Naive thymus-derived CD4-positive, alpha-beta T cell (primary cell): ENCODE data around the gene AGAP1. TPM values are rescaled to one million over a fixed set of nuclear protein-coding genes. Genes with fewer than 3 reads are reported as not detected.
A peak's percentile ranks its signal among the peaks of the same experiment; 100 is the strongest.

Source experiments
- ATAC-seq: fragments of 150-1000 bp; cut with Tn5 transposase; 2 replicates; pipeline ENCODE4 v1.10.0; 2021; ENCODE audit warnings: mild to moderate bottlenecking, moderate library complexity
- CTCF ChIA-PET: fragments of 350-600 bp; sonication (Branson Sonifier 250); formaldehyde crosslinking; loops from one replicate; lab custom pipeline; 2021; ENCODE audit warnings: antibody characterized with exemption; lab: Charles Lee
- POLR2A ChIA-PET: fragments of 350-600 bp; sonication (Branson Sonifier 250); formaldehyde crosslinking; loops from one replicate; lab custom pipeline; 2021; ENCODE audit warnings: antibody characterized with exemption, inconsistent platforms; lab: Charles Lee
- DNase-seq, 9 donors: peaks; one replicate each; pipeline versions ENCODE4 v3.0.0 to v3.0.0-alpha.2; 2020 to 2022; ENCODE audit warnings: mixed read lengths in 1 of 9
- H3K27ac ChIP-seq: one replicate; pipeline ENCODE4 v1.7.0; 2013; ENCODE audit warnings: mild to moderate bottlenecking, low read depth, low read length, moderate library complexity
- H3K27me3 ChIP-seq, 2 donors: one replicate each; pipeline ENCODE4 v1.7.0; 2013; ENCODE audit warnings: low read length in 2 of 2, mild to moderate bottlenecking in 2 of 2, moderate library complexity in 2 of 2; ENCODE audit not compliant: control insufficient read depth in 2 of 2, insufficient read depth in 2 of 2
- H3K36me3 ChIP-seq, 3 experiments: 1 replicate in 2 of 3; 2 replicates in 1 of 3; pipeline ENCODE4 v1.7.0; 2013; ENCODE audit warnings: low read length in 3 of 3, mild to moderate bottlenecking in 3 of 3, moderate library complexity in 1 of 3; ENCODE audit not compliant: insufficient read depth in 3 of 3, control insufficient read depth in 2 of 3
- H3K4me1 ChIP-seq, 2 donors: one replicate each; pipeline ENCODE4 v1.7.0; 2013; ENCODE audit warnings: low read length in 2 of 2, mild to moderate bottlenecking in 2 of 2, moderate library complexity in 1 of 2; ENCODE audit not compliant: control insufficient read depth in 2 of 2, insufficient read depth in 2 of 2
- H3K4me3 ChIP-seq: 2 replicates; pipeline ENCODE4 v1.7.0; 2013; ENCODE audit warnings: mild to moderate bottlenecking, low read length
- H3K9me3 ChIP-seq, 3 experiments: 1 replicate in 2 of 3; 2 replicates in 1 of 3; pipeline ENCODE4 v1.7.0; 2013; ENCODE audit warnings: low read length in 3 of 3; ENCODE audit not compliant: control insufficient read depth in 2 of 3
- H3K27ac Mint-ChIP-seq, 9 donors: one replicate each; pipeline ENCODE4 v1.8.0; 2020 to 2022; ENCODE audit warnings: mixed read lengths in 9 of 9, mild to moderate bottlenecking in 8 of 9, moderate library complexity in 5 of 9, inconsistent platforms in 2 of 9
- H3K27me3 Mint-ChIP-seq, 5 donors: one replicate each; pipeline ENCODE4 v1.8.0; 2021 to 2022; ENCODE audit warnings: mixed read lengths in 5 of 5, mild to moderate bottlenecking in 1 of 5
- H3K36me3 Mint-ChIP-seq, 5 donors: one replicate each; pipeline ENCODE4 v1.8.0; 2020 to 2022; ENCODE audit warnings: mixed read lengths in 5 of 5, mild to moderate bottlenecking in 3 of 5, inconsistent platforms in 1 of 5
- H3K4me1 Mint-ChIP-seq, 7 donors: one replicate each; pipeline ENCODE4 v1.8.0; 2020 to 2022; ENCODE audit warnings: mixed read lengths in 7 of 7, mild to moderate bottlenecking in 3 of 7, inconsistent platforms in 1 of 7
- H3K4me3 Mint-ChIP-seq, 10 donors: one replicate each; pipeline ENCODE4 v1.8.0; 2020 to 2022; ENCODE audit warnings: mild to moderate bottlenecking in 10 of 10, mixed read lengths in 10 of 10, moderate library complexity in 6 of 10, inconsistent platforms in 2 of 10
- H3K9me3 Mint-ChIP-seq, 11 donors: one replicate each; pipeline ENCODE4 v1.8.0; 2020 to 2022; ENCODE audit warnings: mixed read lengths in 11 of 11, mild to moderate bottlenecking in 4 of 11, inconsistent platforms in 1 of 11, moderate library complexity in 1 of 11
- intact Hi-C, 2 donors: fragments of 100-400 bp; cut with micrococcal nuclease; formaldehyde crosslinking; loops; one replicate each; pipeline ENCODE4 v1.15.1; 2023
- polyA plus RNA-seq, 2 donors: library from polyadenylated mRNA; unstranded; fragments of 300-500 nt; fragmentation: Illumina TruSeq; gene quantifications; one replicate each; pipeline ENCODE4 v1.2.3, GENCODE V29; 2021
- total RNA-seq, 6 experiments: library from RNA in 5 of 6; stranded (reverse) in 5 of 6; gene quantifications; 1 replicate in 5 of 6; 2 replicates in 1 of 6; pipeline ENCODE4 v1.2.3 and lab custom pipeline; 2021 to 2026

The AGAP1 gene
- total and polyA plus RNA-seq, 7 experiments from 2014 or later = 0.35 to 9.6 (median 0.85) TPM; not detected in 2

GRCh38 chr2:236175548-236176150 is 681.8 kb downstream of the AGAP1 start:
- H3K4me1 ChIP-seq = no peaks in the 10 kb centered on the region
- CTCF ChIA-PET = no interaction called here
- Mint-ChIP-seq H3K4me3 (no peak overlapping the region), H3K36me3 (peaks cover 0 to 7% (median 0%) of the 10 kb centered on the region in 5 donors), H3K27ac (no peak overlapping the region), H3K27me3 (peaks cover 55 to 81% (median 69%) of the 10 kb centered on the region in 5 donors), H3K9me3 (peaks cover 0 to 9% (median 0%) of the 10 kb centered on the region in 11 donors), H3K4me1 (peaks cover 3 to 25% (median 18%) of the 10 kb centered on the region in 7 donors)
- POLR2A ChIA-PET = no interaction called here
- no peak overlapping the region for H3K4me3 ChIP-seq
- intact Hi-C loops = no loop called here
- no peaks in the 10 kb centered on the region for H3K36me3 ChIP-seq
- no peaks in the 10 kb centered on the region for H3K9me3 ChIP-seq
- DNase-seq (no peak), ATAC-seq (no peak)
- H3K27me3 ChIP-seq = peaks cover 6 to 19% of the 10 kb centered on the region in 2 donors
- H3K27ac ChIP-seq = no peak overlapping the region

DNA sequence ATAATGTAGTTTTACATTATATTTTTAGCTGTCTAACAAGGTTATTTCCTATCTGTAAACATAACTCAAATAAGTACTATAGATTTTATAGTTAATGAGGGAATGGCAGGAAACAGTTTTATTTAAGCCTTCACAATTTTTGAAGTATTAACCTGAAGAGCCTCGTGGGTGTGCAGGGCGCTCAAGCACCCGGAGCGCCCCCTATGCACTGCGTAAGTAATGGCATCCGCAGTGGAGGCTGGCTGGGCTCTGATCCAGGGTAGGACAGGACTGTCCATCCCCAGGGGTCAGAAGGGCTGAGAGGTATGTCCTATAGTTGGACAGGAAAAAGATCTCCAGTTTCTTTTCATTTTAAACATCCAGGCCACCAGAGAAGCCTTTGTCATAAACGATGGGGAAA is 682.6 kb downstream of the AGAP1 start:
- Histone ChIP-seq H3K27me3 (peaks cover 6 to 23% of the 10 kb centered on the region in 2 donors), H3K36me3 (no peaks in the 10 kb centered on the region), H3K4me3 (no peak overlapping the region), H3K27ac (no peak overlapping the region), H3K9me3 (no peaks in the 10 kb centered on the region), H3K4me1 (no peaks in the 10 kb centered on the region)
- ATAC-seq = no peak
- ChIA-PET CTCF (no interaction called here), POLR2A (no interaction called here)
- no peak overlapping the region for H3K27ac Mint-ChIP-seq
- intact Hi-C loops = no loop called here
- DNase-seq = no peak
- peaks cover 5 to 22% (median 18%) of the 10 kb centered on the region in 7 donors for H3K4me1 Mint-ChIP-seq
- peaks cover 56 to 81% (median 70%) of the 10 kb centered on the region in 5 donors for H3K27me3 Mint-ChIP-seq
- H3K9me3 Mint-ChIP-seq = peaks cover 0 to 9% (median 0%) of the 10 kb centered on the region in 11 donors
- peaks cover 0 to 7% (median 0%) of the 10 kb centered on the region in 5 donors for H3K36me3 Mint-ChIP-seq
- peak overlapping the region in 1 of 10 donors; percentile 39 for H3K4me3 Mint-ChIP-seq

- POLR2A ChIA-PET = no interaction called here
- DNase-seq (no peak), ATAC-seq (no peak)
- intact Hi-C loops = no loop called here
- Histone ChIP-seq H3K4me3 (no peak overlapping the region), H3K4me1 (no peaks in the 10 kb centered on the region), H3K9me3 (no peaks in the 10 kb centered on the region), H3K27ac (no peak overlapping the region), H3K36me3 (no peaks in the 10 kb centered on the region), H3K27me3 (peaks cover 6 to 24% of the 10 kb centered on the region in 2 donors)
- peaks cover 56 to 80% (median 65%) of the 10 kb centered on the region in 5 donors for H3K27me3 Mint-ChIP-seq
- peaks cover 0 to 7% (median 0%) of the 10 kb centered on the region in 5 donors for H3K36me3 Mint-ChIP-seq
- no peak overlapping the region for H3K4me3 Mint-ChIP-seq
- H3K9me3 Mint-ChIP-seq = peaks cover 0 to 9% (median 0%) of the 10 kb centered on the region in 11 donors
- H3K27ac Mint-ChIP-seq = no peak overlapping the region
- peaks cover 5 to 20% (median 15%) of the 10 kb centered on the region in 7 donors for H3K4me1 Mint-ChIP-seq
- CTCF ChIA-PET = no interaction called here
Observed at GRCh38 chr2:236176951-236177350, 683.1 kb downstream of the AGAP1 start.

DNA sequence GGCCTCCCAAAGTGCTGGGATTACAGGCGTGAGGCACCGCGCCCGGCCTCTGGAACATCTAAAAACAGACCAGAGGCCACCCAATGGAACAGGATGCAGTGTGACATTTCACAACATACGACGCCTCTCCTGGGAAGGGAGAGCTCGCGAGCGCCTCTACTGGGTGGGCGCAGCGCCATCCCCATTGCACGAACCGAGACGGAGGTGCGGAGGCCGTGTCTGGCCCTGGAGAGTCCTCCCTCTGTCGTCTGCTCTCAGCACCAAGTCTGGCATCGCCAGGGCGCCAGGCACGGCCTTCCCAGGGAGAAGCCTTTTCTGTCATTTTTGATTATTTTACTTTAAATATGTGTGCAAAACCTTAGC is 683.7 kb downstream of the AGAP1 start:
- peaks cover 0 to 9% (median 0%) of the 10 kb centered on the region in 11 donors for H3K9me3 Mint-ChIP-seq
- Histone ChIP-seq H3K27ac (no peak overlapping the region), H3K4me3 (no peak overlapping the region), H3K4me1 (no peaks in the 10 kb centered on the region), H3K36me3 (no peaks in the 10 kb centered on the region), H3K9me3 (no peaks in the 10 kb centered on the region), H3K27me3 (peaks cover 6 to 24% of the 10 kb centered on the region in 2 donors)
- DNase-seq (peak in 1 of 9 donors; percentile 1), ATAC-seq (no peak)
- H3K4me3 Mint-ChIP-seq = no peak overlapping the region
- POLR2A ChIA-PET = no interaction called here
- CTCF ChIA-PET = no interaction called here
- peaks cover 5 to 20% (median 13%) of the 10 kb centered on the region in 7 donors for H3K4me1 Mint-ChIP-seq
- H3K27ac Mint-ChIP-seq = no peak overlapping the region
- peaks cover 0 to 7% (median 0%) of the 10 kb centered on the region in 5 donors for H3K36me3 Mint-ChIP-seq
- peaks cover 59 to 82% (median 67%) of the 10 kb centered on the region in 5 donors for H3K27me3 Mint-ChIP-seq
- intact Hi-C loops = no loop called here

- DNase-seq (peak in 1 of 9 donors; percentile 50), ATAC-seq (no peak)
- no peaks in the 10 kb centered on the region for H3K4me1 ChIP-seq
- no peak overlapping the region for H3K4me3 ChIP-seq
- peaks cover 65 to 89% (median 73%) of the 10 kb centered on the region in 5 donors for H3K27me3 Mint-ChIP-seq
- H3K36me3 ChIP-seq = no peaks in the 10 kb centered on the region
- peaks cover 6 to 24% of the 10 kb centered on the region in 2 donors for H3K27me3 ChIP-seq
- no peak overlapping the region for H3K27ac ChIP-seq
- peak overlapping the region in 4 of 10 donors; percentile 47 to 66 (median 62) for H3K4me3 Mint-ChIP-seq
- H3K4me1 Mint-ChIP-seq = peaks cover 5 to 20% (median 13%) of the 10 kb centered on the region in 7 donors
- peak overlapping the region in 1 of 9 donors; percentile 71 for H3K27ac Mint-ChIP-seq
- H3K9me3 Mint-ChIP-seq = peaks cover 0 to 9% (median 0%) of the 10 kb centered on the region in 11 donors
- CTCF ChIA-PET = no interaction called here
- no peaks in the 10 kb centered on the region for H3K9me3 ChIP-seq
- intact Hi-C loops = no loop called here
- H3K36me3 Mint-ChIP-seq = peaks cover 0 to 7% (median 0%) of the 10 kb centered on the region in 5 donors
- POLR2A ChIA-PET = no interaction called here
Observed at GRCh38 chr2:236177967-236178889, 684.4 kb downstream of the AGAP1 start.

- peaks cover 6 to 23% of the 10 kb centered on the region in 2 donors for H3K27me3 ChIP-seq
- peaks cover 69 to 92% (median 77%) of the 10 kb centered on the region in 5 donors for H3K27me3 Mint-ChIP-seq
- H3K4me1 Mint-ChIP-seq = peaks cover 5 to 18% (median 13%) of the 10 kb centered on the region in 7 donors
- H3K27ac ChIP-seq = no peak overlapping the region
- peak overlapping the region in 4 of 10 donors; percentile 29 to 73 (median 49) for H3K4me3 Mint-ChIP-seq
- H3K4me1 ChIP-seq = no peaks in the 10 kb centered on the region
- peaks cover 0 to 15% (median 0%) of the 10 kb centered on the region in 11 donors for H3K9me3 Mint-ChIP-seq
- DNase-seq (no peak), ATAC-seq (no peak)
- peaks cover 0 to 6% (median 0%) of the 10 kb centered on the region in 5 donors for H3K36me3 Mint-ChIP-seq
- H3K9me3 ChIP-seq = no peaks in the 10 kb centered on the region
- intact Hi-C loops = no loop called here
- ChIA-PET POLR2A (no interaction called here), CTCF (no interaction called here)
- no peak overlapping the region for H3K4me3 ChIP-seq
- H3K36me3 ChIP-seq = no peaks in the 10 kb centered on the region
- no peak overlapping the region for H3K27ac Mint-ChIP-seq
Observed at GRCh38 chr2:236178890-236179235, 685.0 kb downstream of the AGAP1 start.
